Karpas-422 (cell line): ENCODE data around the gene DPYD. TPM values are rescaled to one million over a fixed set of nuclear protein-coding genes. Genes with fewer than 3 reads are reported as not detected.

Experiments
- DNase-seq: peaks from one replicate; pipeline ENCODE4 v3.0.0-alpha.2; 2015
- H2AFZ ChIP-seq: fragments of 200-600 bp; sonication (generic); 2 replicates; pipeline ENCODE4 v1.6.1; 2014; ENCODE audit warnings: antibody characterized with exemption, low read length, mixed read lengths
- H3K27ac ChIP-seq: fragments of 200-600 bp; sonication (generic); 2 replicates; pipeline ENCODE4 v1.5.1; 2014; ENCODE audit warnings: mild to moderate bottlenecking, low read length, moderate library complexity
- H3K27me3 ChIP-seq: fragments of 200-600 bp; sonication (generic); 2 replicates; pipeline ENCODE4 v1.6.1; 2014; ENCODE audit warnings: low read length, mixed read lengths
- H3K36me3 ChIP-seq: fragments of 200-600 bp; sonication (generic); 2 replicates; pipeline ENCODE4 v1.6.1; 2014; ENCODE audit warnings: low read length, mixed read lengths; ENCODE audit not compliant: insufficient read depth
- H3K4me1 ChIP-seq: fragments of 200-600 bp; sonication (generic); 2 replicates; pipeline ENCODE4 v1.6.1; 2014; ENCODE audit warnings: mild to moderate bottlenecking, low read length, mixed read lengths
- H3K4me2 ChIP-seq: fragments of 200-600 bp; sonication (generic); 2 replicates; pipeline ENCODE4 v1.6.1; 2014; ENCODE audit warnings: low read length, low read depth, mild to moderate bottlenecking; ENCODE audit not compliant: poor library complexity, severe bottlenecking
- H3K4me3 ChIP-seq: fragments of 200-600 bp; sonication (generic); 2 replicates; pipeline ENCODE4 v1.5.1; 2014; ENCODE audit warnings: mild to moderate bottlenecking, antibody characterized with exemption, low read length, mixed read lengths
- H3K79me2 ChIP-seq: fragments of 200-600 bp; sonication (generic); 2 replicates; pipeline ENCODE4 v1.6.1; 2014; ENCODE audit warnings: mild to moderate bottlenecking, low read length, mixed read lengths
- H3K9ac ChIP-seq: fragments of 200-600 bp; sonication (generic); 2 replicates; pipeline ENCODE4 v1.6.0; 2014; ENCODE audit warnings: low read length
- H3K9me2 ChIP-seq: fragments of 200-600 bp; sonication (generic), shearing (Covaris generic); replicated peaks from 2 replicates; pipeline ENCODE4 v1.6.0; 2014; ENCODE audit warnings: mild to moderate bottlenecking, low read length, moderate library complexity; ENCODE audit not compliant: insufficient read depth
- H3K9me3 ChIP-seq: fragments of 300-700, 200-600 bp; sonication (generic); 2 replicates; pipeline ENCODE4 v1.6.1; 2014; ENCODE audit warnings: low read length, mixed read lengths
- H4K20me1 ChIP-seq: fragments of 200-600 bp; sonication (generic); 2 replicates; pipeline ENCODE4 v1.6.1; 2014; ENCODE audit warnings: mild to moderate bottlenecking, antibody characterized with exemption, low read length, low read depth; ENCODE audit not compliant: insufficient read depth
- total RNA-seq: library from RNA; depleted of rRNA; stranded (reverse); fragments of >200 nt; shearing (Covaris generic); gene quantifications from 2 replicates; pipeline ENCODE4 v1.2.3, GENCODE V29; 2014; ENCODE audit warnings: low replicate concordance

DPYD gene
- total RNA-seq, 1 experiment from 2014 or later, result 59.4 TPM

DNA sequence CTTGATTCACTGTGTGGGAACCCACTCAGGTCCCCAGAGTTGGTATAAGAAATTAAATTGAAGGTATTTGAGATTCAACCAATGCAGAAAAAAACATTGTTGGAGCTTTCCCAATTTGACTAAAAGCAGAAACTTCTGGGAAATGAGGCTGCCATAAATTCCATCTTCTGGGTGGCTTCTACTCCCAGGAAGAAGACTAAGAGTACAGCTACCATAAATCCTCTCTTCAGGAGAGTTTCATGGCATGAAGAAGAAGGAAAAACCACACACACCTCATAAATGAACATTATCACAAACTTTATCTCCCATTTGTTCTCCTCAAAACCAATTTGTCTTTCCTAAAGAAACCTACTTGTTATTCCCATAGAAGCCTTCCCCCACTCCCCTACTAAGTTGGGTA lies 283.9 kb downstream of the DPYD start:
- Histone ChIP-seq H3K9ac (no peak overlapping the region), H2AFZ (no peak overlapping the region), H3K4me3 (no peak overlapping the region), H3K27ac (no peak overlapping the region), H3K79me2 (no peaks in the 10 kb centered on the region), H4K20me1 (no peaks in the 10 kb centered on the region), H3K27me3 (no peaks in the 10 kb centered on the region), H3K36me3 (no peaks in the 10 kb centered on the region), H3K9me3 (no peaks in the 10 kb centered on the region), H3K9me2 (no peaks in the 10 kb centered on the region), H3K4me1 (peaks cover 12% of the 10 kb centered on the region), H3K4me2 (no peak overlapping the region)
- no peak for DNase-seq

DNA sequence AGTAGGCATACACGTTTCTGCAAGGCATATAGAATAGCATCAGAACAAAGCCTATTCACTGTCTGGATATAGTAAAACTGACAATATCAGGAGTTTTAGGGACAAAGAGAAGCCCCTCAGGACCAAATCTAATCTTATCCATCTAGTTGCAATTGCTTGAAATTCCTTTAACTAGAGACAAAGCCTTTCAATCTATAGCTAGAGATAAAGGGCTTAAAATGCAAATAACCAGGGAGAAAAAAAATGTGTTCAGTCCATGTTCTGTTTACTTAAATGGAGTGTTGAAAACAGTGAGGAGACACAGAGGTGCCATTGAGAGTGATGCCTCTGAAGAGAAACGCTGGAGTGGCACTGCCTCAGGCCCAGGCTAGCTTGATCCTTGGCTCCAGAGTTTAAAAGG lies 286.1 kb downstream of the DPYD start:
- Histone ChIP-seq H3K9me3 (no peaks in the 10 kb centered on the region), H2AFZ (no peak overlapping the region), H3K4me3 (no peak overlapping the region), H3K9ac (no peak overlapping the region), H3K4me1 (peaks cover 18% of the 10 kb centered on the region), H3K79me2 (no peaks in the 10 kb centered on the region), H3K9me2 (no peaks in the 10 kb centered on the region), H3K27ac (no peak overlapping the region), H4K20me1 (no peaks in the 10 kb centered on the region), H3K36me3 (no peaks in the 10 kb centered on the region), H3K4me2 (no peak overlapping the region), H3K27me3 (no peaks in the 10 kb centered on the region)
- no peak for DNase-seq

DNA sequence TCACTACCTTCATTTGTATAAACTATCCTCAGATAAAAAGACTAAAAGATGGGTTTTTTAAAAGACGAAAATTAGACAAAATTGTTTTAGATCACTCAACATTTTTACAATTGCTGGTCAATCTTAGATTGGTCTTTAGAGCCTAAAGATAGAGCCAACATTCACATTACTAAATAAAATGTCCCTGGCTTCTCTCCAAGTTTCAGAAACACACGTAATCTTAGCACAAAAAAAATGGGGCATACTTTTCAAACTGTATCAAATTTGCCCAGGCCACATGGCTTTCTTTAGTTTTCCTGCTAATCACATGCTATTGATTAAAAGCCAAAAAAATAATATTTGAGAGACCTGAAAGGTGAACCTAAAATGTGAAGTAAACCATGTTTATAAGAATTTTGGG lies 288.1 kb downstream of the DPYD start:
- peaks cover 18% of the 10 kb centered on the region for H3K4me1 ChIP-seq
- H3K36me3 ChIP-seq, result no peaks in the 10 kb centered on the region
- no peak overlapping the region for H3K9ac ChIP-seq
- no peak overlapping the region for H2AFZ ChIP-seq
- no peak overlapping the region for H3K4me3 ChIP-seq
- no peak overlapping the region for H3K27ac ChIP-seq
- H3K9me3 ChIP-seq, result no peaks in the 10 kb centered on the region
- H3K27me3 ChIP-seq, result no peaks in the 10 kb centered on the region
- no peaks in the 10 kb centered on the region for H4K20me1 ChIP-seq
- H3K4me2 ChIP-seq, result no peak overlapping the region
- H3K79me2 ChIP-seq, result no peaks in the 10 kb centered on the region
- DNase-seq, result no peak
- H3K9me2 ChIP-seq, result no peaks in the 10 kb centered on the region

DNA sequence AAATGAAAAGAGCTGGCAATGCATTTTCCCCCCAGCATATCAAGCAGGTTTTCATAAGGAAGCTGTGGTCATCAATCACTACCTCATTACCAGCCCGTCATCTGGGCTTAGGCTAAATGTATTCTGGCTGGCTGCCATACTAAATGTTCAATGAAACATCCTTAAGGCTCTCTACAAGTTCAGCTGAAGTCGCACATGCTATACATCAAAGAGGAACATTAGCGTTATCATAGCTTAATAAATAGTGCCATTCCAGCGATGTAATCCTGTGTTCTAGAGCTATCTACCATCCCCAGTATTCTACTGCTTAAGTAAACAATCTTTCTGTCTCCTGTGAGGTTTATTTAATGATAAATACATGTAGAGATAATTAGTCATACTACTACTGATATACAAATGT lies 288.8 kb downstream of the DPYD start:
- Histone ChIP-seq H3K9ac (no peak overlapping the region), H3K79me2 (no peaks in the 10 kb centered on the region), H2AFZ (no peak overlapping the region), H3K36me3 (no peaks in the 10 kb centered on the region), H3K4me1 (peaks cover 18% of the 10 kb centered on the region), H3K4me2 (no peak overlapping the region), H3K9me2 (no peaks in the 10 kb centered on the region), H4K20me1 (no peaks in the 10 kb centered on the region), H3K27me3 (no peaks in the 10 kb centered on the region), H3K27ac (no peak overlapping the region), H3K4me3 (no peak overlapping the region), H3K9me3 (no peaks in the 10 kb centered on the region)
- DNase-seq, result peak; percentile 56

DNA sequence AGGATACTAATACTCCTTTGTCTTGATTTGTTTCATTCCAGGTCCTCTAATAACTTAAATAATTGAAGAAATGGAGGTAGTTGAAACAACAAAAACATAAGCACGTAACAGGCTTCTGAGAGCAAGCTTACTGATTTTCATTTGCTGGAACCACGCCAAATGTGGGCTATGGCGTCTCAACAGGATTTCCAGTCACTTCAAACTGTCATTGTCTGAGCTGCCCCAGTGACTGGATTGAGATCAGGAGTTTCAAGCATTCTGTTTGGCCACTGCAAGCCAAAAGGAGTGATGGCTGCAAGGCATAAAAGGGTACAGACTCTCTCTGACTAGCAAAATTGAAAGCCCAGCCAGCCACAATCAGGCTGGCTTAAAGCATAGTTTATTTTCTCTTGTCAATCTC lies 289.9 kb downstream of the DPYD start:
- DNase-seq, result peak; percentile 49
- Histone ChIP-seq H3K27me3 (no peaks in the 10 kb centered on the region), H3K9me3 (no peaks in the 10 kb centered on the region), H3K9ac (no peak overlapping the region), H2AFZ (no peak overlapping the region), H3K79me2 (no peaks in the 10 kb centered on the region), H3K4me2 (no peak overlapping the region), H3K9me2 (no peaks in the 10 kb centered on the region), H3K4me3 (no peak overlapping the region), H3K36me3 (no peaks in the 10 kb centered on the region), H4K20me1 (no peaks in the 10 kb centered on the region), H3K27ac (no peak overlapping the region), H3K4me1 (peaks cover 18% of the 10 kb centered on the region)

DNA sequence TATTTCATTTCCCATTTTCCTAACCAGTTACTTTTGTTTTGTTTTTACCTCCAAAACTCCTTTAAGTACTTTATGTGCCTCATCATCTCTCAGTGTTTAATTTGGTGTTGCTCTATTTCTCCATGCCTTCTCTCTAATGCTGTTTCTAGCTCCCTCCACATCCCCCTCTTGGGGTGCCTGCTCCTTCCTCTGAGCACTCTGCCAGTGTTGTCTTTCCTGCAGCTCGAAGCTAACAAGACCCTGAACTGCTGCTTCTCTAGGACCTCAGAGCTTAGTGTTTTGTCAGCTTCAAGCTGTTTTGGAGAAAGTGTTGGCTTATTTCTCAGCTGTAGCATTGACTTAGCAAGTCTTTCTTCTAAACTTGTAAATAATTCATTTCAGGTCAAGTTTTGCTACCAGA lies 290.6 kb downstream of the DPYD start:
- H3K27me3 ChIP-seq, result no peaks in the 10 kb centered on the region
- H3K36me3 ChIP-seq, result no peaks in the 10 kb centered on the region
- no peaks in the 10 kb centered on the region for H3K79me2 ChIP-seq
- H2AFZ ChIP-seq, result no peak overlapping the region
- H3K4me3 ChIP-seq, result no peak overlapping the region
- H3K4me1 ChIP-seq, result peaks cover 18% of the 10 kb centered on the region
- DNase-seq, result no peak
- no peaks in the 10 kb centered on the region for H3K9me3 ChIP-seq
- H3K9ac ChIP-seq, result no peak overlapping the region
- H3K9me2 ChIP-seq, result no peaks in the 10 kb centered on the region
- no peak overlapping the region for H3K27ac ChIP-seq
- H3K4me2 ChIP-seq, result no peak overlapping the region
- no peaks in the 10 kb centered on the region for H4K20me1 ChIP-seq

DNA sequence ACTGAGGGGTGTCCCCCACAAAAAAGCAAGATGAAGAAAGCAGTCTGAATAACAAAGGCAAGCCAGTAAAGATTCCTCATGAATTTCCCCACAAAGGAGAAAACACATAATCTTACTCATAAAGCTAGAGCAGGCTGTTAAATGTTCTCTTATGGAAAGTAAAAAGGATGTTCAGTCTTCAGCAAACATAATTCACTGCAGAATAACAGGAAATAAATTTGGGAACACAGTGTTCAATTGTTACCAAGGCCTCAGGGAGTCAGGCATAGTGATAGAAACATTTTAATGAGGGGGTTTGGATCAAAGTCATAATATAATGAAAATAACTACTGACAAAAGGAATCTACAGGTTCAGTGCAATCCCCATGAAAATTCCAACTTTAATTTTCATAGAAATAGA lies 297.6 kb downstream of the DPYD start:
- H3K27ac ChIP-seq, result no peak overlapping the region
- H3K27me3 ChIP-seq, result no peaks in the 10 kb centered on the region
- no peak for DNase-seq
- H3K4me3 ChIP-seq, result no peak overlapping the region
- no peaks in the 10 kb centered on the region for H3K9me2 ChIP-seq
- H3K9ac ChIP-seq, result no peak overlapping the region
- H4K20me1 ChIP-seq, result no peaks in the 10 kb centered on the region
- no peaks in the 10 kb centered on the region for H3K36me3 ChIP-seq
- H3K79me2 ChIP-seq, result no peaks in the 10 kb centered on the region
- H2AFZ ChIP-seq, result no peak overlapping the region
- no peak overlapping the region for H3K4me2 ChIP-seq
- no peaks in the 10 kb centered on the region for H3K9me3 ChIP-seq
- H3K4me1 ChIP-seq, result peaks cover 26% of the 10 kb centered on the region

DNA sequence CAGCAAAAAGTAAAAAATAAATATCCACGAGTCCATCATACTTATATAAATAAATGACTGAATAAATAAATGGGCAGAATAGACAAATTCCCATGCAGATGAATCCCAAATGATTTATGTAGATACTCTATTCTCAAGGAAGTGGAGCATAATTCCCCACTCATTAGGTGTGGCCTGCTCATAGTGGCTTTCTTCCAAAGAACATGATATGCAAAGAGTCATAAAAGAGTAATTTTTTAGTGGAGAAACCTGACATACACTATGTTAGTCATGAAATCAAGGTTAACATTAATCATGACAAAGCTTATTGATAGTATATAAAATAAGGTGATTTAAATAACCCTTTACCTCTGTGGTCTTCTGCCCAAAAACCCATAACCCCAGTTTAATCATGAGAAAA lies 298.9 kb downstream of the DPYD start:
- Histone ChIP-seq H3K9ac (no peak overlapping the region), H2AFZ (no peak overlapping the region), H3K79me2 (no peaks in the 10 kb centered on the region), H3K27me3 (no peaks in the 10 kb centered on the region), H4K20me1 (no peaks in the 10 kb centered on the region), H3K4me1 (peaks cover 26% of the 10 kb centered on the region), H3K36me3 (no peaks in the 10 kb centered on the region), H3K9me2 (no peaks in the 10 kb centered on the region), H3K4me2 (no peak overlapping the region), H3K9me3 (no peaks in the 10 kb centered on the region), H3K27ac (no peak overlapping the region), H3K4me3 (no peak overlapping the region)
- DNase-seq, result no peak

DNA sequence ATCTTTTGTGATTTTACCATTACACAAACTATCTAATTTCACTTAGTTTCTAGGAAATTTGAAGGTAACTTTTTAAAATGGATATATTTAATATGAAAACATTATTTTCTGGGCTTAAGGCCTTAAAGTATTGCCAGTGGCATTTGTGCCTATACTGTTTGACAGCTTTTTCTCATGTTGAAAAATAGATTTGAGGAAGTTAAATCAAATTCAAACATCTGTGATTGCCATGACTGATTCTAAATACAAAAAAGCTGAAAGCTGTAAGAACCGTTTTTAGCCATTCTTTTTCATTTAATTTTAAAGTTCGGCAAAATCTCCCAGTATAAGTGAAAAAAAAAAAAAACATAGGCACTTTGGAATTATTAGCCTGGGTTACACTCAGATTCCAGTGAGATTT lies 301.1 kb downstream of the DPYD start:
- Histone ChIP-seq H3K27ac (peak overlapping the region; percentile 41; the same call in 1 of the 2 replicates), H2AFZ (no peak overlapping the region), H3K9ac (no peak overlapping the region), H4K20me1 (no peaks in the 10 kb centered on the region), H3K4me3 (no peak overlapping the region), H3K9me3 (no peaks in the 10 kb centered on the region), H3K79me2 (no peaks in the 10 kb centered on the region), H3K36me3 (no peaks in the 10 kb centered on the region), H3K27me3 (no peaks in the 10 kb centered on the region), H3K4me2 (no peak overlapping the region), H3K4me1 (peaks cover 26% of the 10 kb centered on the region), H3K9me2 (no peaks in the 10 kb centered on the region)
- DNase-seq, result peak; percentile 53
